Measurements from ENCODE around the gene SORCS1.

DNA sequence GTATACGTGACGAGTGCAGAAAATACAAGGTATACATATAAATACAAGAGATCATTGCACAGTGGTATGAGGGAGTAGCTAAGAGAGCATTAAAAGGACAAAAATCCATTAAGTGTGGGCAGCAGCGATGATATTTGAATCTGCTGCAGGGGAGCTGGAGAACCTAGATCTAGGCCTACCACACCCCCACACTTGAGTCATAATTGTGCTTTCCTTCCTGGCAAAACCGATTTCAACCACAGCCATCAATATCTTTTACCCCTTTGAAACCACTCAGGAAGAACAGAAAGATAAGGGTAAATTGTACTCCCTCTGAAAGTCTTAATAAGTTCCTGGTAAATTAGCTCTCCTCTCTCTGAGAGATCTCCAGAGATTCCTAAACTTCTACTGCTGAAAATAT lies 345.0 kb downstream of the SORCS1 start:
- TF ChIP-seq CTCF (IDR thresholded peaks at IDR 0.05; ENCODE audit: poor library complexity) = no peak
- no peak for TF ChIP-seq EZH2 (IDR thresholded peaks at IDR 0.05; ENCODE audit: borderline replicate concordance)
